GM23338 (cell line): Measurements from ENCODE around the gene MFAP4.

ENCODE experiments used
- CREB1 ChIP-seq: fragments of 250-450 bp; sonication (Bioruptor Pico); IDR thresholded peaks from 2 replicates; pipeline ENCODE4 v1.5.0; 2020; ENCODE audit warnings: low read depth, mild to moderate bottlenecking, moderate library complexity
- CTCF ChIP-seq, 2 experiments: fragments of 200-600 bp in 1 of 2; sonication (generic) in 1 of 2; conservative IDR thresholded peaks; 2 replicates each; pipeline versions ENCODE4 v1.5.1 to v1.6.1; 2016 to 2017; ENCODE audit warnings: antibody characterized with exemption in 2 of 2, low read depth in 2 of 2, mild to moderate bottlenecking in 2 of 2, moderate library complexity in 1 of 2
- ETS1 ChIP-seq: IDR thresholded peaks from 2 replicates; pipeline ENCODE4 v1.6.1; 2016; ENCODE audit warnings: antibody characterized with exemption
- EZH2 ChIP-seq: fragments of 200-600 bp; sonication (generic); IDR thresholded peaks from one replicate; pipeline ENCODE4 v1.8.0; 2017; ENCODE audit warnings: antibody characterized with exemption, mild to moderate bottlenecking, low read depth; ENCODE audit not compliant: unreplicated experiment
- EZH2phosphoT487 ChIP-seq: fragments of 200-600 bp; sonication (generic); IDR thresholded peaks from one replicate; pipeline ENCODE4 v1.8.1; 2018; ENCODE audit warnings: antibody characterized with exemption; ENCODE audit not compliant: unreplicated experiment
- JUNB ChIP-seq: IDR thresholded peaks from one replicate; pipeline ENCODE4 v1.6.1; 2016; ENCODE audit warnings: antibody characterized with exemption; ENCODE audit not compliant: unreplicated experiment
- NANOG ChIP-seq: IDR thresholded peaks from 2 replicates; pipeline ENCODE4 v1.6.1; 2016; ENCODE audit warnings: antibody characterized with exemption, borderline replicate concordance
- POLR2AphosphoS5 ChIP-seq: IDR thresholded peaks from 2 replicates; pipeline ENCODE4 v1.6.1; 2016; ENCODE audit warnings: antibody characterized with exemption, low read depth
- REST ChIP-seq: IDR thresholded peaks from one replicate; pipeline ENCODE4 v1.6.1; 2018; ENCODE audit warnings: antibody characterized with exemption; ENCODE audit not compliant: unreplicated experiment
- STAT1 ChIP-seq: IDR thresholded peaks from one replicate; pipeline ENCODE4 v1.6.1; 2016; ENCODE audit warnings: antibody characterized with exemption; ENCODE audit not compliant: unreplicated experiment
- ZNF114 ChIP-seq: fragments of 250-450 bp; sonication (Bioruptor Pico); IDR thresholded peaks from 2 replicates; pipeline ENCODE4 v1.5.0; 2020; ENCODE audit warnings: mild to moderate bottlenecking, moderate library complexity
- ZNF331 ChIP-seq: fragments of 250-450 bp; sonication (Bioruptor Pico); IDR thresholded peaks from 2 replicates; pipeline ENCODE4 v1.5.0; 2020; ENCODE audit warnings: low read depth, mild to moderate bottlenecking, moderate library complexity
- ZNF462 ChIP-seq: fragments of 250-450 bp; sonication (Bioruptor Pico); IDR thresholded peaks from 2 replicates; pipeline ENCODE4 v1.5.0; 2020; ENCODE audit warnings: mild to moderate bottlenecking, moderate library complexity

- TF ChIP-seq CTCF (conservative IDR thresholded peaks at IDR 0.05; ENCODE audit: low read depth in 2 of 2) (no peak), EZH2phosphoT487 (no peak), CREB1 (no peak), ZNF114 (no peak), ZNF462 (no peak), REST (no peak), POLR2AphosphoS5 (no peak), EZH2 (no peak), ETS1 (no peak), ZNF331 (CRISPR knock-in tag) (no peak), STAT1 (no peak), JUNB (no peak), NANOG (no peak)
These were observed 16.5 kb downstream of the MFAP4 start for GRCh38 chr17:19370493-19370960.
